GM12891 (cell line): ENCODE results near the gene RPN1.

Source experiments
- POLR2A ChIP-seq: IDR thresholded peaks from 2 replicates; pipeline ENCODE4 v1.6.1; 2011; ENCODE audit warnings: low read depth, low read length, control low read depth
- TAF1 ChIP-seq: IDR thresholded peaks from 2 replicates; pipeline ENCODE4 v1.6.1; 2011; ENCODE audit warnings: low read depth, low read length, control low read depth

DNA sequence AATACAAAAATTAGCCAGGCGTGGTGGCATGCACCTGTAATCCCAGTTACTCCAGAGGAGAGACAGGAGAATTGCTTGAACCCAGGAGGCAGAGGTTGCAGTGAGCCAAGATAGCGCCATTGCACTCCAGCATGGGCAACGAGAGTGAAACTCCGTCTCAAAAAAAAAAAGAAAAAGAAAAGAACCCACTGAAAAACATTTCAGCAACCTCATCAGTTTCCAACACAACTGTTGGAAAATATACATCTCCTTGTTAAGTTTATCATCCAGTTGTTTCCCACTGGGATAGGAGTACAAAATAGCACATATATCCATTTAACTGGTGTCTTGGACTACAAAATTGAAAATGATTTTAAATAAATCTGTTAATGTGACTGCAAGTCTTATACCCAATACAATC is 2.2 kb downstream of the RPN1 start:
- TF ChIP-seq TAF1, result no peak
- TF ChIP-seq POLR2A, result no peak
